GM12801 (cell line): ENCODE data around the gene SNED1.

ENCODE experiments used
- CTCF ChIP-seq: IDR thresholded peaks from one replicate; pipeline ENCODE4 v1.5.1; 2011; ENCODE audit warnings: control low read depth; ENCODE audit not compliant: insufficient read length; ENCODE audit errors: extremely low read depth

Gene SNED1

DNA sequence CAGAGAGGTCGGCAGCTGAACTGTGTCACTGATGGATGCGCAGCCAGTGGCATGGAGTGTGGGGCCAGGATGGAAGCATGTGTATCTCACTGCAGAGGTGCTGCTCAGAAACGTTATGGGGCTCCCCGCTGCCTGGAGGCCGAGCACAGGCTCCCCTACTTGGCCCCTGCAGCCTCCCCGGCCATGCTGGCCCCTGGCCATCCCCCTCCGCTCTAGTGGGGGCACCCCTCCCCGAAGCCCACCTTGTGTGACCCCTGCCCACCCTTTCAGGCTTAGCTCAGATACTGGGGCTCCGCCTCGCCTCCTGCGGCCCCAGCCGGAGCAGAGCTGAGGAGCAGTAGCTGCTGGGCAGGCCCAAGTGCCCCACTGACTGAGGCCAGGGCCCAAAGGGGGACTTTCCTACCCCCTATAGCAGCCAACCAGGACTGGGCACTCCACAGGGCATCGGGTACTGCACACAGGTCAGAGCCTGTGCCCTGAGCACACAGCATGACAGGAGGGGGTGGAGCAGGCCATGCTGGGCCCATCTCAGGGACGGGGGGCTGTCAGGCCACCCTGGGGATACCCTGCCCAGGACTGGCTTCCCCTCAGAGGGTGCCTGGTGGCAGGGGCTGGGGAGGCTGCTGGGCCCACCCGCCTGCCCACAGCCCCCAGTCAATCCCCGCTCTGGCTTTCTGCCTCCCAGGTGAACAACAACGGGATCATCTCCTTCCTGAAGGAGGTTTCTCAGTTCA is 31.3 kb downstream of the SNED1 start:
- no peak for TF ChIP-seq CTCF

DNA sequence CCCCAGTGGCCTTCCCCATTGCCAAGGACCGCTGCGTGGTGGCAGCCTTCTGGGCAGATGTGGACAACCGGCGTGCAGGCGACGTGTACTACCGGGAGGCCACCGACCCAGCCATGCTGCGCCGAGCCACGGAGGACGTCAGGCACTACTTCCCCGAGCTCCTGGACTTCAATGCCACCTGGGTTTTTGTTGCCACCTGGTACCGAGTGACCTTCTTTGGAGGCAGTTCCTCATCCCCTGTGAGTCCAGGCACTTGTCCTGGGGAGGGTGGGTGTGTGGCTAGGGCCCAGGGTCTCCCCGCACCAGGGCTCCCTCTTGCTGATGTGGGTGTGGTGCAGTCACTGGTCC is 31.9 kb downstream of the SNED1 start:
- no peak for TF ChIP-seq CTCF

- no peak for TF ChIP-seq CTCF
Observed at GRCh38 chr2:241030883-241031282, 32.5 kb downstream of the SNED1 start.

DNA sequence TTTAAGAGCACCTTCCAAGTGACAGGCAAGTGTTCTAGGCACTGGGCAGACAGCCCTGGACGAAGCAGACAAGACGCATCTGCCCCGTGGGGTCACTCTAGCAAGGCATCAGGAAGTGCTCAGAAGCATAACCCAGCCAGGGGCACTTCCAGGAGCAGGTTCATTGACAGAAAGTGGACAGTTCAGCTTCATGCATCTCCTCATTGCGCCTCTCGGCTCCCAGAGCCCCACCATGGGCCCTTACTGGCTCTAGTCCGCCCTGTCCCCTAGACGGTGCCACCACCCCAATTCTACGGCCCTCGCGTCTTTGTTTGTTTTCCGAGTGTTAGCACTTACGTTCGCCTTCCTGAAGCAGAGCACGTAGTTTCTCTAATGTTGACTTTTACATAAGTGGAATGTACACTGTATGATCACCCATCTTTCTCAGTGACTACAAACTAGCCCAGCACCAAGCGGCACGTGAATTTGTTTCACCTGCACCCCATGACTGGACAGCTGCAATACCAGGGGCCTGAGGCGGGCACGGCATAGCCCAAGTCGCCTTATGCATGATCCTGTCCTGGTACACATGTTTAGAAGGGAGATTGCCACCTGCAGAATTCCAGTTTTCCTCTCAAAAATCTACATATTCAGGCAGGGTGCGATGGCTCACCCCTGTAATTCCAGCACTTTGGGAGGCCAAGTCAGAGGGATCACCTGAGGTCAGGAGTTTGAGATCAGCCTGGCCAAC is 33.2 kb downstream of the SNED1 start:
- no peak for TF ChIP-seq CTCF

GRCh38 chr2:241033336-241033987 is 35.0 kb downstream of the SNED1 start:
- no peak for TF ChIP-seq CTCF

DNA sequence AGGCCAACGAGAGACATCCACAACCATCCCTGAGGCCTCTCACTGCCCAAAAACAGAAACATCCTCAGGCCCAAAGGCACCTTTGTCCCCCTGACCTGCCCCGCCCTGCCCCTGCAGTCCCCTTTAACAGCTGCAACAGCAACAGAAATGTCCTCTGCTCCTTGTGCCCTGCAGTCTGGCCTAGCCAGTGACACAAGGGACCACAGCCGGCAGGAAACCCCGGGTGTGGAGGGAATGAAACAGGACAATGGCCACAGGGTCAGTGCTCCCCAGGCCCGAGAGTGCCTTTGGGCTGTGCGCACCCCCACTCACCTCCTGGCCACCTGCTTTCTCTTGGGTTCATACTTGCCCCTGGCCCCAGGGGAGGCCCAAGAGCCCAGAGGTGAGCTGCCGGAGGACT is 35.6 kb downstream of the SNED1 start:
- TF ChIP-seq CTCF: no peak

- no peak for TF ChIP-seq CTCF
Observed at GRCh38 chr2:241034490-241035141, 36.2 kb downstream of the SNED1 start.
